ENCODE results near the gene MTX1.
"Not testable (repeated sequence)": the region's sequence is repeated elsewhere in the genome, so short reads cannot be mapped to it uniquely, and the experiment has no call there.

MTX1 gene

DNA sequence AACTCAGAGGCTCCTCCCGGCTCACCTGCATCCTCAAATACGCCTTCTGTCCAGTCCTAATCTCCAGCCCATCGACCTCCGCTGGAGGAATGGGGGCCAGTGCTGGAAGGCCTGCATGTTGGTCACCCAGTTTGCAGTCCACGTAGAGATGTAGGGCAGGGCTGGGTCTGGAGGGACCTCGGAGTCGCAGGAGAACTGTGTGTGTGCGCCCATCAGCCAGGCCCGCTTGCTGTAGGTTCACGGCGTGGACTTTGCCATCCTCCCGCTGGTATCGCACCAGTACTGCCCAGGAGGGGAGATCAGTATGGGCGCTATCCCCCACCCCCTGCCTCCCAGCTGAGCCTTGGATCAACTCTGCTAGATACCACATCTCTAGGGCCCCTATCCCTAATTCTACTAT lies 3.5 kb upstream of the MTX1 start:
- Mint-ChIP-seq H3K9me3 (no peaks in the 10 kb centered on the region), H3K27me3 (no peaks in the 10 kb centered on the region), H3K36me3 (ENCODE audit: low read depth) (no peaks in the 10 kb centered on the region), H3K4me3 (no peak overlapping the region), H3K27ac (no peak overlapping the region), H3K4me1 (peaks cover 23% of the 10 kb centered on the region)
- DNase-seq (no peak), ATAC-seq (no peak)

DNA sequence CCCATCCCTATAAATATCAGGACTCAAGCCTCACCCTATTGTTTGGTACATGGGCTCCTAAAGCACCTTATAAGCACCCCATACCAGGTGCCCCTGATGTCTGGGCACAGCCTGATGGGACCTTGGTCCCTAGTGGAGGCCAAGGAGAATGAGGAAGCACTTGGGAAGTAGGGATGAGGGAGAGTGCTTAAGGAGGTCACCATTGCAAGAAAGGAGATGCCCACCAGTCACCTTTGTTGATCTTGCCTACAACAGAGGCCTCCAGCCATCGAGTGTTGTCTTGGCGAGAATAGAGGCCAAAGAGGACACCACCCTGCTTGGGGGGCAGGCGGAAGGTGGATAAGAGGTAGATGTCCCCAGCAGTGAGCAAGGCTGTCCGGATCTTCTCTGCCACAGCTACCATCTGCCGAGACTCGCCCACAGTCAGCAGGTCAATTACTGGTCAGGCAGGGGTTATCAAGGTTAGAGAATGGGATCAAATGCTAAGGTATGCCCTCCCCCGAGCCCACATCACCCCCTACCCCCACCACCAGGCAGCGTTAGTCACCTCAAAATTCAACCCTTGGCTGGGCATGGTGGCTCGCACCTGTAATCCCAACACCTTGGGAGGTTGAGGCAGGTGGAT lies 2.4 kb upstream of the MTX1 start:
- Mint-ChIP-seq H3K4me1 (peaks cover 29% of the 10 kb centered on the region), H3K27ac (no peak overlapping the region), H3K27me3 (no peaks in the 10 kb centered on the region), H3K36me3 (ENCODE audit: low read depth) (peaks cover 5% of the 10 kb centered on the region), H3K9me3 (no peaks in the 10 kb centered on the region), H3K4me3 (no peak overlapping the region)
- ATAC-seq (no peak), DNase-seq (no peak)

DNA sequence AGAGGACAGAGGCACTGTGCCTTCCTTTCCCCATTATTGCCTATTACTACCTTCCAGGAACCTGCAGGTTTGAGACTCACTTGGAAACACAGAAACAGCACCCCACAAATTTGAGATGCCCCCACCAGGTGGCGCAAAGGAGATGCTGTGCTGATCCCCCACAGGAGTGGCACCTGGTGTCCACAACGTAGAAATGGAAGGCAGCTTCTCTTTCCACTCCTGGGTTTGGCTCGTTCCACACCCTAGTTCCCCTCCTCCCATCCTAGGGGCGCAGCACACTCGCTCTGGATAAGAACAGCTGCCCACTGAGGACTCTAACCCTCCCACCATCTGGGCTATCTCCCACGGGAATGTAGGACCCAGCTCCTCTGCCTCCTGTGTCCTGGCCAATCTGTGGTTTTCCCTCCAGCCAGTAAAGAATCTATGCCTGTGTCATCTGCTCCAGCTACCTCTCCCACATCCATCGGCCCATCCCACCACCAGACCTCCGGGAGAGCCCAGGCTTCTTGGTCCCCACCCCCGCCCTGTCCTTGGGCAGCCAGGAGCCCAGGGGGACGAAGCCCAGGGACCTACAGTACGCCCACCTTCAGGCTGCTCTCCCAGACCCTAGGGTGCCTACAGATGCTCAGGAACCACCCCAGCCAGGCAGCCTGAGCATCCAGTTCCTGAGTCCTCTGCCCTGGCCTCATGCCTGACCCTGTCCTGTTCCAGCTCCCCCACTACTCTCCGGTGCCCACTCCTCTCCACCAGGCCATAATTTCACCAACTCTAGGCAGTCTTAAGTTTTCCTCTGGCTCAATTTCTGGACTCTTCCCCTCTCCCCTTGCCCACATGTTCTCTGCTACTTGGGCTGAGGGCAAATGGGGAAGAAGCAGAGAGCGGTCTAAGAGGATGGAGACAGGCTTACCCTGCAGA lies 1.3 kb upstream of the MTX1 start:
- no peaks in the 10 kb centered on the region for H3K27me3 Mint-ChIP-seq
- peak overlapping the region; percentile 56 for H3K4me3 Mint-ChIP-seq
- H3K27ac Mint-ChIP-seq, result peak overlapping the region; percentile 62
- peaks cover 11% of the 10 kb centered on the region for H3K36me3 Mint-ChIP-seq (ENCODE audit: low read depth)
- H3K9me3 Mint-ChIP-seq, result no peaks in the 10 kb centered on the region
- DNase-seq, result peak; percentile 94
- peaks cover 29% of the 10 kb centered on the region for H3K4me1 Mint-ChIP-seq
- peak; percentile 53 for ATAC-seq

DNA sequence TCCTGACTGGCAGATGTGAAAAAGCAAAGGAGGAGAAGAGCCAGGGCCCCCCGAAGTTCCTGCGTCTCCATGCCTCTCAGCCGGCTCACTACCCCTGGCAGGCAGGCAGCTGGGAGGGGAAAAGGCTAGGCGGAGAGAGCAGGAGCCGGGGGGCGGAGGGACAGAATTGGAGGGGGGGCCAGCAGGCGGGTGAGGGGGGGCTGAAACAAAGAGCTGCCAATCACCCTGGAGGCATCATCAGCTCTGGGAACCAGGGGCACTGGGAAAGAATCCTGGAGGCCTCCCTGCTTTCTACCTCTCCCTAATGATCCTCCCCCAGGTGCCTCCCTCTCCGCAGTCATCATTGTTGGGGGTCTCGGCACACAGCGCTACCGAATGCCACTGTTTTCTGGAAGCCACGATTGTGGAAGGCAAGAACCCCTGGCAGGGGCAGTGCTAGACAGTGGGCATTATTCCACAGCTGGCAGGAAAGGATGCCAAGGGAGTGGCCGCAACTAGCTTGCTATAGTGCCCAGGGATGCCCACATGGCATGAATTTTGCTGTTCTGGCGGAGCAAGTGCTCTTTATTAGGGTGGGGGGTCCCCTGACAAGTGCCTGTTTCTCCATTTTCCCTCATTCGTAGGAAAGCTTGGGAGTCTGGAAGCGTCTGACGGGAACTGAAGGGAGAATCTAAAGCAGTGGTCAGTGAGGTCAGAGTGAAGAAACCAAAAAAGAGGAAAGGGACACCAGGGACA lies 522 bp upstream of the MTX1 start, which contains the start of gene THBS3:
Gene THBS3 (minus strand): TSS at position 92 of the 735 bp plus-strand sequence. CDS start 21 bp downstream, at position 71.
- H3K4me3 Mint-ChIP-seq, result peak within 1 kb of the TSS; percentile 93
- peaks cover 29% of the 10 kb centered on the region for H3K4me1 Mint-ChIP-seq
- peak within 1 kb of the TSS; percentile 94 for H3K27ac Mint-ChIP-seq
- H3K9me3 Mint-ChIP-seq, result no peaks in the 10 kb centered on the region
- H3K27me3 Mint-ChIP-seq, result no peaks in the 10 kb centered on the region
- H3K36me3 Mint-ChIP-seq (ENCODE audit: low read depth), result peaks cover 11% of the 10 kb centered on the region
- ATAC-seq, result no peak
- DNase-seq, result no peak

DNA sequence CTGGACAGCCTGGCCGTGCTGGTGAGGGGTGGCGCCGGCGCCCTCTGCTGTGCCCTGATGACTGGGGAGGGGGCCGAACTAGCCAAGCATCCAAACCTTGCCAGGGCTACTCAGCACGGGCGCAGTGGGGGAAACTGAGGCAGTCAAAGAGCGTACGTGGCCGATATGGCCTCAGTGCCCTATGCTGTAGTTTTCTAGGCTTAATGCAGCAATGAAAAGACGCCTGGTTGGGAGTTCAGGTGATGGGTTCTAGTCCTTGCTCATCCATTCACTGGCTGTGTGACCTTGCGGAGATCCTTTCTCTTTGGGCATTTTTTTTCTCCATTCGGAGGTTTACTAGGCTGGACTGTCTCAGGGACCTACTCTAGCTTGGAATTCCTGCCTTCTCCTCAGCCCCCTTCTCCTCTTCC lies 822 bp downstream of the MTX1 start:
- Mint-ChIP-seq H3K9me3 (no peaks in the 10 kb centered on the region), H3K4me3 (peak overlapping the region; percentile 93), H3K27ac (peak overlapping the region; percentile 94), H3K27me3 (no peaks in the 10 kb centered on the region), H3K36me3 (ENCODE audit: low read depth) (peaks cover 11% of the 10 kb centered on the region), H3K4me1 (peaks cover 29% of the 10 kb centered on the region)
- DNase-seq, result no peak
- ATAC-seq, result no peak

DNA sequence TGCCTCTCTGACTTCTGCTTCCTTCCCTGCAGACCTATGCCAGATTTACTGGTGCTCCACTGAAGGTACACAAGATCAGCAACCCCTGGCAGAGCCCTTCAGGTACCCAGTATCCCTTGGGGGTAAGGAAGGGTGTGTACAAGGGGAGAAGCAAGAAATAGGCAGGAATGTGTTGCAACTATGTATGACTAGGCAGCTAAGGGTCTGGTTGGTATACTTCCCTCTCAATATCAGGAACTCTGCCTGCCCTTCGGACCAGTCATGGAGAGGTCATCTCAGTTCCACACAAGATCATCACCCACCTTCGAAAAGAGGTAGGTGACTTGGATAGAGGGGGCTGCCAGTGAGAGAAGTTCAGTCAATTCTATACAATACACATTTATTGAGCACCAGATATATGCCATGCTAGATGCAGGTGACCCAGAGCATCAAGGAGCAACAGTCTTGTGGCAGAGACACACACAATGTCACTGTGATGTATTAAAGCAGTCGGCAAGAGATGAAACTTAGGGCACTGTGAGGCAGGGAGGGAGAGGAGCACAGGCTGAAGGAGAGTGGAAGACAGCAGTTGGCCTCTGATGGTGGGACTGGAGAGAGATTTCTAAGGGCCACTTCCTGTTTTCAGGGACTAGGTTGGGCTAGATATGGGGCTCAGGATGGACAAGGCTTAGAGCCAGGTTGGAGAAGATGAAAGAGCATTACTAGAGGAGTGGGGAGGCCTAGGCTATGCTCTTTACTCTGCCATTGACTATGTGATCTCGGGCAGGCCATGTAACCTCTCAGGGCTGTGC lies 2.0 kb downstream of the MTX1 start:
- Mint-ChIP-seq H3K4me1 (peaks cover 29% of the 10 kb centered on the region), H3K27ac (peak overlapping the region; percentile 94)

DNA sequence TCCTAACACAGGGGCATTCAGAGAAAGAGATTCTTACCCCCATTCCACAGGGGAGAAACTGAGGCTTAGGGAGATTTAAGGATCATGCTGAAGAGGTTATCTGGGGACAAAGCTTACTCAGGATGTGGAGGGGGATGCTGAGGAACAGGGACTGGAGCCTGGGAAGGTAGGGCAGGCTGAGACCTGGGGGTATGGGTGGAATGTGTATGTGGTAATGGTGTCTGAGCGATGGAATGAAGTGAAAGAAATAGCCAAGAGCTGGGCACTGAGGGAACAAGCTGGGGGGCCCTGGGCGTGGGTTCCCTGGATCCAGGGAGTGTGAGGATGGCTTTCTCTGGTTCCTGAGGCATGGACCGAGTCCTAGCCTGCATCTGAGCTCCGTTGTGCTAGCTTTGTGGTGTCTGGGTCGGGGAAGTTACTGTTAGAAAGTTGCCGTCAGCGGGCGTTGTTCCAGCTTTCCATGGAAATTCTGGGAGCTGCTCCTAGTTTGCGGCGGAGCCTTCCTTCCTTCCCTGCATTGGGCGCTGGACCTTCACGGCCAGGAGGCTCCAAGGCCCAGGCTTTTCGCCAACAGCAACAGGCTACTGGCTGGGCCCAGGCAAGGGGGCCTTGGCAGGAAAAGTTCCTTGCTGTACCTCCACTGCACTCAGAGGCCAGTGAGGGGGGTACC lies 3.0 kb downstream of the MTX1 start:
- not testable (repeated sequence) for H3K27ac Mint-ChIP-seq, H3K27me3 Mint-ChIP-seq, H3K4me3 Mint-ChIP-seq, H3K9me3 Mint-ChIP-seq, DNase-seq, ATAC-seq
- Mint-ChIP-seq H3K4me1 (peaks cover 29% of the 10 kb centered on the region), H3K36me3 (ENCODE audit: low read depth) (peaks cover 11% of the 10 kb centered on the region)

More for the DNA sequence above, 2.0 kb downstream of the MTX1 start:
- DNase-seq (no peak), ATAC-seq (no peak)
- Mint-ChIP-seq H3K9me3 (no peaks in the 10 kb centered on the region), H3K4me3 (peak overlapping the region; percentile 93), H3K27me3 (no peaks in the 10 kb centered on the region), H3K36me3 (ENCODE audit: low read depth) (peaks cover 11% of the 10 kb centered on the region)

DNA sequence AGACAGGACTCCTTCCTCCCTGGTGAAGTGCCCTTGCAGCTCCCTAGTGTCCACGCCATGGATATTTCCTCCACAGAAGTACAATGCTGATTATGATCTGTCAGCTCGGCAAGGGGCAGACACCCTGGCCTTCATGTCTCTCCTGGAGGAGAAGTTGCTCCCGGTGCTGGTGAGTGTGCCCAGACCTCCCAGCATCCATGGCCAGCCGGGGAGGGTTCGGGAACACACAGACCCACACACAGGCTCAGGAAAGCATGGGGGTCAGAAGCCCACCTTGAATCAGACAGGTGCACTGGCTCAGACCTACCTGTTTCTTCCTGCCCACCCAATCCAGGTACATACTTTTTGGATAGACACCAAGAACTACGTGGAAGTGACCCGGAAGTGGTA lies 3.6 kb downstream of the MTX1 start:
- not testable (repeated sequence) for H3K9me3 Mint-ChIP-seq, H3K27me3 Mint-ChIP-seq, ATAC-seq, DNase-seq, H3K4me3 Mint-ChIP-seq, H3K27ac Mint-ChIP-seq
- Mint-ChIP-seq H3K4me1 (peaks cover 25% of the 10 kb centered on the region), H3K36me3 (ENCODE audit: low read depth) (peaks cover 11% of the 10 kb centered on the region)

DNA sequence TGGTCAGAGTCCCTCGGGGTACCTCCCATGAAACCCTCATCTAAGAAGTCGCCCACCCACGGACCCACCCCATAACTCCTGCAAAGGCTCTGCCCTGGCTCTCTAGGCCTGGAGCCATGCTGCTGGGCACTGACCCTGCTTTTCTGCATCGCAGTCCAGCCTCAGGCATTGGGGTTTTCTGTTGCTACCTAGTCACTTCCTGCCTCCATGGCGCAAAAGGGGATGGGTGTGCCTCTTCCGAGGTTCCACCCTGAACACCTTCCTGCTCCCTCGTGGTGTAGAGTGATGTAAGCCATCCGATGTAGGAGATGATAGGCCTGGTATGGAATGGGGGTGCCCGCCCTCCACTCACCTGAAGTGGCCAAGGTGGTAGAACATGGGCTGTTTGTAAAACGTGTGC lies 6.2 kb downstream of the MTX1 start:
- not testable (repeated sequence) for H3K27me3 Mint-ChIP-seq, H3K9me3 Mint-ChIP-seq, DNase-seq, H3K4me3 Mint-ChIP-seq, H3K27ac Mint-ChIP-seq, ATAC-seq
- Mint-ChIP-seq H3K4me1 (peaks cover 19% of the 10 kb centered on the region), H3K36me3 (ENCODE audit: low read depth) (peaks cover 11% of the 10 kb centered on the region)

DNA sequence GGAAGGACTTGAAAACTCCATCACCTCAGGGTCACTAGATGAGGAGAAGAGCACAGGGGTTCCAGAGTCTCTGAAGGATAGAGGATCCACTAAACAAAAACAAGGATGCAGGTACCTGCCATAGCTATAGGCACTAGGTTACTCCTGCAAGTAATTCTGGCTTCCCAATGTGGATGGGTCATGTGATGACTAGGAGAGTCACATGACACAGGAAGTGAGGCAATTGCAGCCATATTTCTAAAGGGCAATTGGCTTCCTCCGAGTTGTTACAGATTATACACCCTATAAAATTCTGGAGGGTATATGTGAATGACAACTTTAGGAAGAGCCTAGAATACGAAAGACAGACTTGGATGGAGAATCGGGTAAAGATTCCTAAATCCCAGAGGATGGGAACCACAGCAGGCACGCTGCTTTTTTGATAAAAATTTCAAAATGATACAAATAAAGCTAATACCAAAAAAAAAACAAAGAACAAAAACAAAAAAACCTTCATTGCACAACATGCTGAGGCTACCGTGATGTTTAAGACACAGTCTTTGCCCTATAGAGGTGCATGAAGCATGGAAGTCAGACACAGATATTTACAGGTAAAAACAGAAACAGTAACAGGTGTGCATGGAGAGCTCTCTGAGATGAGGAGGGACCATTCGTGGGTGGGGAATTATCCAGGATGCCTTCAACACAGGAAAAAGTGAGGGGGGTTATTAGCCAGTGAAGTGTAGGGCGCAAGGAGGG lies 10.5 kb downstream of the MTX1 start:
- Mint-ChIP-seq H3K4me3 (peak overlapping the region; percentile 15), H3K27me3 (no peaks in the 10 kb centered on the region), H3K36me3 (ENCODE audit: low read depth) (no peaks in the 10 kb centered on the region), H3K4me1 (peaks cover 14% of the 10 kb centered on the region), H3K9me3 (no peaks in the 10 kb centered on the region), H3K27ac (peak overlapping the region; percentile 53)
- no peak for ATAC-seq
- no peak for DNase-seq

DNA sequence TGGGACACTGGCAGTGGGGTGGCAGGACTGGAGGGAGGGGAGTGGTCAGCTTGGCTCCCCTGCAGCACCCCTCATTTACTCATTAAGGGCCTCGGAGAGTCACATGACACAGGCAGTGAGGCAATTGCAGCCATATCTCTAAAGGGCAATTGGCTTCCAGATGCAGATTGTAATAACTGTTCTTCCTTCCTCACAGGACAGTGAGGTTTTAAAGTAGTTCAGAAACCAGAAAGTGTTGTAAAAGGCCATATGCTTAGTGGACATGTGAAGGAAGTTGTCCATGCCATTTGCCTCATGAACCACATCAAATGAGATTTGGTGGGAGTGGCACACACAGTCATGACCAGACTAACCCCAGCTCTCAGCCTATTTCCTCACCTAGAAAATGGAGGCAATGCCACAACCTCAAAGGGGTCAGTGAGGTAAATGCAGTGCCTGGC lies 11.1 kb downstream of the MTX1 start:
- peaks cover 2% of the 10 kb centered on the region for H3K36me3 Mint-ChIP-seq (ENCODE audit: low read depth)
- ATAC-seq (no peak), DNase-seq (no peak)
- H3K27me3 Mint-ChIP-seq, result no peaks in the 10 kb centered on the region
- H3K9me3 Mint-ChIP-seq, result no peaks in the 10 kb centered on the region
- H3K27ac Mint-ChIP-seq, result peak overlapping the region; percentile 53
- H3K4me3 Mint-ChIP-seq, result no peak overlapping the region
- peaks cover 18% of the 10 kb centered on the region for H3K4me1 Mint-ChIP-seq

DNA sequence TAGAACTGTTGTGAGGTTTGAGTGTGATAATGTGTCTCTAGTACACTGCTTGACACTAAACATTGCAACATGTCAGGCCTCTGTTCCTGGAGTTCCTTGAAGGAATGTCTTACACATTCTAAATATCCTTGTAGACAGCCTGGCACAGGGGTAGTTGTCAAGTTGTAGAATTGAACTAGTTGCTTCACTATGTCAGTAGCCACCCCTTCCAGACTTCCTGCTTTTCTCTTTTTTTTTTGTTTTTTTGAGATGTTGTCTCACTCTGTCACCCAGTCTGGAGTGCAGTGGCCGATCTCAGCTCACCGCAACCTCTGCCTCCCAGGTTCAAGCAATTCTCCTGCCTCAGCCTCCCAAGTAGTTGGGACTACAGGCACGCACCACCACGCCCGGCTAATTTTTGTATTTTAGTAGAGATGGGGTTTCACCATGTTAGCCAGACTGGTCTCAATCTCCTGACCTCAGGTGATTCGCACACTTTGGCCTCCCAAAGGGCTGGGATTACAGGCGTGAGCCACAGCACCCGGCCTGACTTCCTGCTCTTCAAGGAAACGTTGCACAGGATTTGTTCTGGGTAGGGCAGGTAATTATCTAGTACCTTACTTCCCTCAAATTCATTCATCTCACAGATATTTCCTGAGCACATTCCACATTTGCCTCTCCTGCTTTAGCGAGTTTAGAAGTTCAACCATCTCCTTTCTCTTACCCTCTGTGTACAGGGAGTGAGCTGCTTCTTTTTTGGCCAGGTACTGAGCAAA lies 11.9 kb downstream of the MTX1 start:
- ATAC-seq, result not testable (repeated sequence)
- H3K27ac Mint-ChIP-seq, result peak overlapping the region; percentile 19

More for the DNA sequence above, 11.9 kb downstream of the MTX1 start:
- H3K4me1 Mint-ChIP-seq, result peaks cover 24% of the 10 kb centered on the region
- not testable (repeated sequence) for H3K9me3 Mint-ChIP-seq; H3K4me3 Mint-ChIP-seq; H3K36me3 Mint-ChIP-seq (ENCODE audit: low read depth); DNase-seq; H3K27me3 Mint-ChIP-seq
